Vagina (tissue), 2 donors: Measurements from ENCODE around the gene TTC34. TPM values are rescaled to one million over a fixed set of nuclear protein-coding genes. Genes with fewer than 3 reads are reported as not detected.

Experiments
- DNase-seq, 2 donors: peaks; one replicate each; pipeline ENCODE4 v3.0.0-alpha.2; 2017; ENCODE audit errors: extremely low spot score in 2 of 2
- H3K27ac ChIP-seq: fragments of 200-600 bp; sonication (generic); one replicate; pipeline ENCODE4 v1.5.1; 2019
- H3K27me3 ChIP-seq: fragments of 200-600 bp; sonication (generic); one replicate; pipeline ENCODE4 v1.5.1; 2019
- H3K36me3 ChIP-seq, 2 donors: fragments of 200-600 bp; sonication (generic); one replicate each; pipeline ENCODE4 v1.5.1; 2017 to 2019
- H3K4me1 ChIP-seq: fragments of 200-600 bp; sonication (generic); one replicate; pipeline ENCODE4 v1.5.1; 2019
- H3K4me3 ChIP-seq, 2 donors: fragments of 200-600 bp; sonication (generic); 1 replicate in 1 of 2; 2 replicates in 1 of 2; pipeline ENCODE4 v1.5.1; 2016 to 2019
- H3K9me3 ChIP-seq: fragments of 200-600 bp; sonication (generic); one replicate; pipeline ENCODE4 v1.5.1; 2019
- CTCF ChIP-seq, 3 experiments: fragments of 450-650 bp in 2 of 3; fragments of 200-600 bp in 1 of 3; sonication (generic) in 1 of 3; IDR thresholded peaks; one replicate each; pipeline ENCODE4 v1.5.1; 2017 to 2019; ENCODE audit warnings: antibody characterized with exemption in 3 of 3, mild to moderate bottlenecking in 2 of 3, moderate library complexity in 2 of 3
- POLR2A ChIP-seq, 2 donors: fragments of 450-650 bp; IDR thresholded peaks; one replicate each; pipeline ENCODE4 v1.6.1; 2017; ENCODE audit warnings: antibody characterized with exemption in 2 of 2, mild to moderate bottlenecking in 2 of 2, moderate library complexity in 2 of 2
- POLR2AphosphoS5 ChIP-seq, 2 donors: sonication (generic); formaldehyde crosslinking; IDR thresholded peaks; one replicate each; pipeline ENCODE4 v1.9.0; 2017; ENCODE audit warnings: antibody characterized with exemption in 2 of 2, mild to moderate bottlenecking in 2 of 2, low read depth in 1 of 2; ENCODE audit not compliant: insufficient read depth in 1 of 2
- intact Hi-C: fragments of 100-400 bp; cut with DNase I; formaldehyde crosslinking; loops from one replicate; pipeline ENCODE4 v1.15.1; 2023
- total RNA-seq: library from RNA; depleted of rRNA; stranded (reverse); fragments of >200 nt; gene quantifications from one replicate; pipeline ENCODE4 v1.2.3, GENCODE V29; 2016

TTC34 gene
- total RNA-seq, 1 donor from 2014 or later = under 0.01 TPM

GRCh38 chr1:2602311-2602835 lies 199.1 kb downstream of the TTC34 start:
- intact Hi-C loops = no loop called here
- Histone ChIP-seq H3K27me3 (no peaks in the 10 kb centered on the region), H3K4me1 (no peaks in the 10 kb centered on the region), H3K9me3 (no peaks in the 10 kb centered on the region), H3K36me3 (no peaks in the 10 kb centered on the region), H3K27ac (no peak overlapping the region), H3K4me3 (no peak overlapping the region)
- DNase-seq = no peak
- TF ChIP-seq CTCF (IDR thresholded peaks at IDR 0.05) (no peak), POLR2A (IDR thresholded peaks at IDR 0.05) (no peak), POLR2AphosphoS5 (IDR thresholded peaks at IDR 0.05; ENCODE audit: insufficient read depth in 1 of 2, low read depth in 1 of 2) (no peak)

DNA sequence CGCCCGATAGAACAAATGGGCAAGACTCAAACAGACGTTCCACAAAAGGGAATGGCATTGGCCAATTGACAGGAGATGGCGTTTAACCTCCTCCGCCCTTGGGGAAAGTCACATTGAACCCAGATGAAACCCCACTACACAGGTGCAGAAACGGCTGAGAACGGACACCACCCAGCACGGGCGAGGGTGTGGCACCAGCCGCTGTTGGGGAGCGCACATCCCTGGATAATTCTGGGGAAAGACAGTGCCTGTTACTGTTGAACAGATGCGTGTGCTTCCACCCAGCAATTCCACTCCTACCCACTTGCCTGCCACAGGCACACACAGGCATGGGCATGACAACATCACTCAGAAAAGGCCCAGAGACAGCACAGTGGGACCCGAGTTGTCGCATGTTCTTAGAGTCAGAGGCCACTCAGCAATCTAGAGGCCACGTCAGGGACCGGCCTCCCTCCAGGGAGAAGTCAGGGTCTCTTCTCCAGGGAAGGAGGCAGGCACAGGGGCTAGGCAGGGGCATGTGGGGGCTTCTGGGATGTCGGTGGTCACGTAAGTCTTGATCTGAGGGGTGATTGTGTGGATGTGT lies 199.7 kb downstream of the TTC34 start:
- Histone ChIP-seq H3K4me1 (no peaks in the 10 kb centered on the region), H3K27me3 (no peaks in the 10 kb centered on the region), H3K9me3 (no peaks in the 10 kb centered on the region), H3K4me3 (no peak overlapping the region), H3K27ac (no peak overlapping the region), H3K36me3 (no peaks in the 10 kb centered on the region)
- no peak for DNase-seq
- TF ChIP-seq CTCF (IDR thresholded peaks at IDR 0.05) (no peak), POLR2A (IDR thresholded peaks at IDR 0.05) (no peak), POLR2AphosphoS5 (IDR thresholded peaks at IDR 0.05; ENCODE audit: insufficient read depth in 1 of 2, low read depth in 1 of 2) (no peak)
- intact Hi-C loops = no loop called here

DNA sequence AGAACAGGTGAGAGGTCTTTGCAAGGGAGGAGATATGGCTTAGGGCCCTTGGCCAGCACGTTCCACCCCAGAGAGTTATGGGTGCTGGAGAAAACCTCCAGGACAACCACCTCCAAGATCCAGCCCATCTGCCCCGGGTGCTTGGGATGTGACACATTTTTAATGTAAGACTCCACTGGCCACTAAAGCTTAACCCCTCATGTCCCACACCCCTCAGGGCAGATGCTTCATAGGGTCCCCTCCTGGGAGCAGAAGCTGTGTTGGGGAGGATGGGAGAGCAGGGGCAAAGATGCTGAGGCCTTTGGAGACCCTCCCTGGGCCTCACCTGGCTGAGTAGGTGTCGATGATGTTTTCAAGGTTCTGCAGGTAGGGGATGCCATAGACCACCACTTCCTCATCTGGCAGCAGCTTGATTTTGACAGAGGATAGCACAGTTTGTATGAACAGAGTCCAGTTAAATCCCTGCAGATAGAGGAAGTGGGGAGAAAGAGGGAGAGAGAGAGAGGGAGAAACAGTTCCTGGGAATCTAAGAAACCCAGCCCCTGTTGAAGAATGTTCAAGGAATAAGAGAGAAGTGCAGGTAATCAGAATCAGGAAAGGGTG lies 203.1 kb downstream of the TTC34 start:
- Histone ChIP-seq H3K9me3 (no peaks in the 10 kb centered on the region), H3K4me3 (no peak overlapping the region), H3K27me3 (no peaks in the 10 kb centered on the region), H3K4me1 (peaks cover 12% of the 10 kb centered on the region), H3K27ac (no peak overlapping the region), H3K36me3 (no peaks in the 10 kb centered on the region)
- intact Hi-C loops = no loop called here
- DNase-seq = no peak
- no peak for TF ChIP-seq POLR2A (IDR thresholded peaks at IDR 0.05)
- TF ChIP-seq POLR2AphosphoS5 (IDR thresholded peaks at IDR 0.05; ENCODE audit: insufficient read depth in 1 of 2, low read depth in 1 of 2) = no peak
- TF ChIP-seq CTCF (IDR thresholded peaks at IDR 0.05) = no peak

GRCh38 chr1:2597441-2598328 lies 203.8 kb downstream of the TTC34 start:
- H3K27me3 ChIP-seq = no peaks in the 10 kb centered on the region
- TF ChIP-seq POLR2AphosphoS5 (IDR thresholded peaks at IDR 0.05; ENCODE audit: insufficient read depth in 1 of 2, low read depth in 1 of 2) = no peak
- no peak for TF ChIP-seq CTCF (IDR thresholded peaks at IDR 0.05)
- no peak for TF ChIP-seq POLR2A (IDR thresholded peaks at IDR 0.05)
- no peak overlapping the region for H3K27ac ChIP-seq
- intact Hi-C loops = no loop called here
- H3K4me3 ChIP-seq = no peak overlapping the region
- H3K4me1 ChIP-seq = peaks cover 18% of the 10 kb centered on the region
- H3K9me3 ChIP-seq = no peaks in the 10 kb centered on the region
- DNase-seq = no peak
- no peaks in the 10 kb centered on the region for H3K36me3 ChIP-seq
